Activated CD8-positive, alpha-beta T cell treated with anti-CD3 and anti-CD28 coated beads for 36 hours (primary cell): ENCODE results near the gene COL4A1. TPM values are rescaled to one million over a fixed set of nuclear protein-coding genes. Genes with fewer than 3 reads are reported as not detected.

Source experiments
- ATAC-seq: fragments of 200-7000 bp; cut with Tn5 transposase; one replicate; pipeline ENCODE4 v1.10.0; 2021; ENCODE audit warnings: mild to moderate bottlenecking, moderate library complexity
- CTCF ChIA-PET: fragments of 350-600 bp; sonication (Branson Sonifier 250); formaldehyde crosslinking; loops from one replicate; lab custom pipeline; 2021; ENCODE audit warnings: antibody characterized with exemption; lab: Charles Lee
- POLR2A ChIA-PET: fragments of 350-600 bp; sonication (Branson Sonifier 250); formaldehyde crosslinking; loops from one replicate; lab custom pipeline; 2021; ENCODE audit warnings: antibody characterized with exemption; lab: Charles Lee
- DNase-seq: peaks from one replicate; pipeline ENCODE4 v3.0.0-alpha.2; 2020
- H3K27ac Mint-ChIP-seq: one replicate; pipeline ENCODE4 v1.8.0; 2021; ENCODE audit warnings: mild to moderate bottlenecking, mixed read lengths
- H3K27me3 Mint-ChIP-seq: one replicate; pipeline ENCODE4 v1.8.0; 2021; ENCODE audit warnings: mixed read lengths
- H3K36me3 Mint-ChIP-seq: one replicate; pipeline ENCODE4 v1.8.0; 2021; ENCODE audit warnings: low read depth, mixed read lengths
- H3K4me1 Mint-ChIP-seq: one replicate; pipeline ENCODE4 v1.8.0; 2021; ENCODE audit warnings: low read depth, mixed read lengths
- H3K4me3 Mint-ChIP-seq: one replicate; pipeline ENCODE4 v1.8.0; 2021; ENCODE audit warnings: mild to moderate bottlenecking, moderate library complexity, mixed read lengths
- H3K9me3 Mint-ChIP-seq: one replicate; pipeline ENCODE4 v1.8.0; 2021; ENCODE audit warnings: mixed read lengths
- CTCF ChIP-seq: fragments of 200-600 bp; IDR thresholded peaks from one replicate; pipeline ENCODE4 v1.8.0; 2022; ENCODE audit warnings: antibody characterized with exemption, mild to moderate bottlenecking
- intact Hi-C: fragments of 100-400 bp; cut with micrococcal nuclease; formaldehyde crosslinking; loops from one replicate; pipeline ENCODE4 v1.10.0; 2022
- total RNA-seq, 2 experiments: library from RNA; stranded (reverse); gene quantifications; one replicate each; pipeline ENCODE4 v1.2.3, GENCODE V29; 2021

The COL4A1 gene
- total RNA-seq, 2 experiments from 2014 or later: not detected

DNA sequence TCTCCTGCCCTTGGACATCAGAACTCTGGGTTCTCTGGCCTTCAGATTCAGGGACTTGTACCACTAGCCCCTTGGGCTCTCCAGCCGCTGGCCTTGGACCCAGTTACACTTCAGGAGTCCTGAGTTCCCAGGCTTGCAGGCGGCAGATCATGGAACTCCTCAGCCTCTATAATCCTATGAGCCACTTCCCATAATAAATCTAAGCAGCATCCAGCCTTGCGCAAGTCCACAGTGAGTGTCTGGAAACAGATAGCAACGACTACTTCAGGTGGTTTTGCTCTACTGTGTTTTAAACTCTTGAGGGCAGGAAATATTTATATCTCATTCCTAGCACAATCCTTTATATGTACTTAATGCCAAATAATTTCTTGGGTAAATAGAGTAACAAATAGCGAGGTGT lies 92.3 kb downstream of the COL4A1 start:
- intact Hi-C loops: no loop called here
- no peak overlapping the region for H3K4me3 Mint-ChIP-seq
- H3K9me3 Mint-ChIP-seq: no peaks in the 10 kb centered on the region
- no peak overlapping the region for H3K27ac Mint-ChIP-seq
- TF ChIP-seq CTCF: no peak
- H3K36me3 Mint-ChIP-seq: no peaks in the 10 kb centered on the region
- H3K27me3 Mint-ChIP-seq: peaks cover 4% of the 10 kb centered on the region
- H3K4me1 Mint-ChIP-seq: no peaks in the 10 kb centered on the region
- ATAC-seq: no peak
- POLR2A ChIA-PET: no interaction called here
- CTCF ChIA-PET: no interaction called here
- no peak for DNase-seq

- no peak for TF ChIP-seq CTCF
- Mint-ChIP-seq H3K9me3 (no peaks in the 10 kb centered on the region), H3K27ac (no peak overlapping the region), H3K4me1 (no peaks in the 10 kb centered on the region), H3K36me3 (no peaks in the 10 kb centered on the region), H3K4me3 (no peak overlapping the region), H3K27me3 (peaks cover 4% of the 10 kb centered on the region)
- no peak for ATAC-seq
- intact Hi-C loops: no loop called here
- no peak for DNase-seq
- ChIA-PET POLR2A (interaction anchor here (0.6 kb wide), 1 partner anchor 201 kb away, joined by 3 read pairs; no protein-coding TSS in a partner anchor), CTCF (no interaction called here)
Measured at GRCh38 chr13:110213461-110214074, 93.4 kb downstream of the COL4A1 start.

DNA sequence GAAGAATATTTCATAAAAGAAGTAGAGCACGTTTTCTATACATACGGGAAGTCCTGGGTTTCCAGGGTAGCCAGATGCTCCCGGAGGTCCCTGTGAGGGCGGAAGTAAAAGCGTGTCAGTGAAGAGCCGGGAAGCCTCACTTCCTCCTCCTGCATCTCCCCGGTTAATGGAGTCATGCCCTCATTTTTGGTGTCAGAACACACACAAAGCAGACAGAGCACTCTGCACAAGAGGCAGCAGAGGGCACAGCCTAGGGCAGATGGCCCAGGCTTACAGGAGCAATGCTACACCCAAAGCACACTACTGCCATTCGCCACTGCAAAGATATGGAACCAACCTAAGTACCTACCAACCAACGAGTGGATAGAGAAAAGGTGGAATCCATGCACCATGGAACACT lies 94.4 kb downstream of the COL4A1 start:
- ATAC-seq (no peak), DNase-seq (no peak)
- H3K4me3 Mint-ChIP-seq: no peak overlapping the region
- H3K9me3 Mint-ChIP-seq: no peaks in the 10 kb centered on the region
- H3K27ac Mint-ChIP-seq: no peak overlapping the region
- intact Hi-C loops: no loop called here
- CTCF ChIA-PET: no interaction called here
- peaks cover 3% of the 10 kb centered on the region for H3K27me3 Mint-ChIP-seq
- H3K36me3 Mint-ChIP-seq: no peaks in the 10 kb centered on the region
- no peak for TF ChIP-seq CTCF
- POLR2A ChIA-PET: no interaction called here
- no peaks in the 10 kb centered on the region for H3K4me1 Mint-ChIP-seq

DNA sequence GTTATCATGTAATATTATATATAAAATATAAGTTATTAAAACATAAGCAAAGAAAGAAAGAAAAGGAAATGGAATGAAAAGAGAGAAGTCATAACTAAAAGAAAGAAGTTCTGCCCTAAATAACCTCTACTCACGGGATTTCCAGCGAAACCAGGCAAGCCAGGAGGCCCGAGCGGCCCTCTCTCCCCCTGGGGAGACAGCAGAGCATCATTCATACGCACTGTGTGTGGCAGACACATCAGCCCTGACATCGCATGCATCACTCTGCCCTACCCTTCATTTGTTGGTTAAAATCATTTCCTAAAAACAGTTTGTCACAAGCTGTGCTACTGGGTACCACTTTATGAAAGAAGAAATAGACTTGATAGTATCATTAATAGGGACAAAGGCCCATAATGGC lies 95.2 kb downstream of the COL4A1 start:
- H3K27me3 Mint-ChIP-seq: peaks cover 2% of the 10 kb centered on the region
- no peaks in the 10 kb centered on the region for H3K4me1 Mint-ChIP-seq
- ChIA-PET CTCF (no interaction called here), POLR2A (no interaction called here)
- no peak overlapping the region for H3K4me3 Mint-ChIP-seq
- TF ChIP-seq CTCF: no peak
- ATAC-seq (no peak), DNase-seq (no peak)
- H3K36me3 Mint-ChIP-seq: no peaks in the 10 kb centered on the region
- H3K9me3 Mint-ChIP-seq: no peaks in the 10 kb centered on the region
- intact Hi-C loops: no loop called here
- H3K27ac Mint-ChIP-seq: no peak overlapping the region

DNA sequence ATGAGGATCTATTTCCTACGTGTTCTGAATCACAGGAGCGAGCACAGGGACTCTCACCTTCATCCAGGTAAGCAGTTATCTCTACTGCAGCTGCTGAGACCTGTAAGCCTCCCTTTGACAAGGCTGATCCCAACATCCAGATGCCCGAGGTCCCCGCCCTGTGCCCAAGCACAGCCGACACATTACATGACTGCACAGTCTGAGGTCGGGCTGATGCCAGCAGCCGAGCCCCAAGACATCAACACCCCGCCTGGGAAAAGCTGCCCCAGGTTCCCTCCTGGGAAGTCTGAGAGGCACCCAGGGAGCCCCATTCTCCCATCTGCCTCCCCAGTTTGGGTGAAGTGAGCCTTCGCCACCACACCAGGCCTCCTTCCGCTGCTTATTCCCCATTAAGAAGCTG lies 95.9 kb downstream of the COL4A1 start:
- intact Hi-C loops: no loop called here
- CTCF ChIA-PET: no interaction called here
- Mint-ChIP-seq H3K27me3 (peaks cover 2% of the 10 kb centered on the region), H3K4me3 (no peak overlapping the region), H3K9me3 (no peaks in the 10 kb centered on the region), H3K4me1 (no peaks in the 10 kb centered on the region), H3K27ac (no peak overlapping the region), H3K36me3 (no peaks in the 10 kb centered on the region)
- POLR2A ChIA-PET: no interaction called here
- ATAC-seq (no peak), DNase-seq (no peak)
- no peak for TF ChIP-seq CTCF
